Measurements from ENCODE around the gene PTPRC.

DNA sequence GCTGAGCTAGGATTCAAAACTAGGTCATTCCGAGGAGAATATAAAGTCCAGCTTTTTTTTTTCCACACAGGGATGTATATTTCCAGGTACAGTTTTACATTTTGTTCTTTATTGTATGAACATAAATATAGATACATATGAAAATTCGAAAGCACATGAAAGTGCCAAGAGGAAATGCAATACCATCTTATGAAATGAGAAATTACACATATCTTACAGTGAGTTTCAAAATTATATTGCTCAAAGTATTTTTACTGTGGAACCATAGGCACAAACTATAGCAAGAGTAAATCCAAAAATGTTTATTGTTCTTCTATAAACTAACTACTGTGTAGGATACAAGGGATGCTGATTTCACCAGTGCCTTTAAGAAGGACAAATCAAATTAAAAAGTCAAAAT, 39.0 kb downstream of the PTPRC start:
- TF ChIP-seq, protein P1, sequence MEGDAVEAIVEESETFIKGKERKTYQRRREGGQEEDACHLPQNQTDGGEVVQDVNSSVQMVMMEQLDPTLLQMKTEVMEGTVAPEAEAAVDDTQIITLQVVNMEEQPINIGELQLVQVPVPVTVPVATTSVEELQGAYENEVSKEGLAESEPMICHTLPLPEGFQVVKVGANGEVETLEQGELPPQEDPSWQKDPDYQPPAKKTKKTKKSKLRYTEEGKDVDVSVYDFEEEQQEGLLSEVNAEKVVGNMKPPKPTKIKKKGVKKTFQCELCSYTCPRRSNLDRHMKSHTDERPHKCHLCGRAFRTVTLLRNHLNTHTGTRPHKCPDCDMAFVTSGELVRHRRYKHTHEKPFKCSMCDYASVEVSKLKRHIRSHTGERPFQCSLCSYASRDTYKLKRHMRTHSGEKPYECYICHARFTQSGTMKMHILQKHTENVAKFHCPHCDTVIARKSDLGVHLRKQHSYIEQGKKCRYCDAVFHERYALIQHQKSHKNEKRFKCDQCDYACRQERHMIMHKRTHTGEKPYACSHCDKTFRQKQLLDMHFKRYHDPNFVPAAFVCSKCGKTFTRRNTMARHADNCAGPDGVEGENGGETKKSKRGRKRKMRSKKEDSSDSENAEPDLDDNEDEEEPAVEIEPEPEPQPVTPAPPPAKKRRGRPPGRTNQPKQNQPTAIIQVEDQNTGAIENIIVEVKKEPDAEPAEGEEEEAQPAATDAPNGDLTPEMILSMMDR (IDR thresholded peaks at IDR 0.05): no peak
- no peak for TF ChIP-seq POLR2A (IDR thresholded peaks at IDR 0.05)
